ENCODE data around the gene CCDC146. TPM values are rescaled to one million over a fixed set of nuclear protein-coding genes. Genes with fewer than 3 reads are reported as not detected.
"Not testable (repeated sequence)": the region's sequence is repeated elsewhere in the genome, so short reads cannot be mapped to it uniquely, and the experiment has no call there.

CCDC146 gene
- total RNA-seq, 2 donors from 2014 or later = 11.8 to 12.1 TPM

GRCh38 chr7:77217474-77218185 is 95.2 kb downstream of the CCDC146 start:
- H3K4me3 ChIP-seq = no peak overlapping the region
- no peaks in the 10 kb centered on the region for H3K9me3 ChIP-seq
- no peaks in the 10 kb centered on the region for H3K36me3 ChIP-seq
- no peak for ATAC-seq (ENCODE audit: insufficient number of reproducible peaks, low FRiP score, low read depth)
- no peak overlapping the region for H3K27ac ChIP-seq
- TF ChIP-seq CTCF (IDR thresholded peaks at IDR 0.05) = no peak
- no peak for DNase-seq (ENCODE audit: low spot score)
- H3K4me1 ChIP-seq (ENCODE audit: control insufficient read depth in 1 of 2, low read depth in 2 of 2) = no peaks in the 10 kb centered on the region
- H3K27me3 ChIP-seq (replicated peaks; ENCODE audit: insufficient read depth) = no peaks in the 10 kb centered on the region

GRCh38 chr7:77219701-77220331 is 97.4 kb downstream of the CCDC146 start:
- not testable (repeated sequence) for H3K4me3 ChIP-seq

GRCh38 chr7:77222065-77222464 is 99.7 kb downstream of the CCDC146 start:
- Histone ChIP-seq H3K4me1 (ENCODE audit: control insufficient read depth in 1 of 2, low read depth in 2 of 2) (peaks cover 8 to 11% of the 10 kb centered on the region in 2 donors), H3K27me3 (replicated peaks; ENCODE audit: insufficient read depth) (no peaks in the 10 kb centered on the region), H3K27ac (no peak overlapping the region), H3K9me3 (no peaks in the 10 kb centered on the region), H3K36me3 (no peaks in the 10 kb centered on the region), H3K4me3 (no peak overlapping the region)
- no peak for ATAC-seq (ENCODE audit: insufficient number of reproducible peaks, low FRiP score, low read depth)
- no peak for DNase-seq (ENCODE audit: low spot score)
- no peak for TF ChIP-seq CTCF (IDR thresholded peaks at IDR 0.05)

More at GRCh38 chr7:77219701-77220331, 97.4 kb downstream of the CCDC146 start:
- not testable (repeated sequence) for H3K27me3 ChIP-seq (replicated peaks; ENCODE audit: insufficient read depth); H3K36me3 ChIP-seq; H3K4me1 ChIP-seq (ENCODE audit: control insufficient read depth in 1 of 2, low read depth in 2 of 2); ATAC-seq (ENCODE audit: insufficient number of reproducible peaks, low FRiP score, low read depth); DNase-seq (ENCODE audit: low spot score); H3K27ac ChIP-seq; H3K9me3 ChIP-seq

GRCh38 chr7:77222819-77223218 is 100.4 kb downstream of the CCDC146 start:
- ATAC-seq (ENCODE audit: insufficient number of reproducible peaks, low FRiP score, low read depth) = no peak
- TF ChIP-seq CTCF (IDR thresholded peaks at IDR 0.05) = no peak
- H3K4me3 ChIP-seq = no peak overlapping the region
- no peak overlapping the region for H3K27ac ChIP-seq
- no peaks in the 10 kb centered on the region for H3K27me3 ChIP-seq (replicated peaks; ENCODE audit: insufficient read depth)
- peaks cover 8 to 11% of the 10 kb centered on the region in 2 donors for H3K4me1 ChIP-seq (ENCODE audit: control insufficient read depth in 1 of 2, low read depth in 2 of 2)
- no peak for DNase-seq (ENCODE audit: low spot score)
- no peaks in the 10 kb centered on the region for H3K9me3 ChIP-seq
- no peaks in the 10 kb centered on the region for H3K36me3 ChIP-seq

- no peak for ATAC-seq (ENCODE audit: insufficient number of reproducible peaks, low FRiP score, low read depth)
Measured at GRCh38 chr7:77223261-77223660, 100.8 kb downstream of the CCDC146 start.

More at GRCh38 chr7:77223261-77223660, 100.8 kb downstream of the CCDC146 start:
- DNase-seq (ENCODE audit: low spot score) = no peak
- no peaks in the 10 kb centered on the region for H3K9me3 ChIP-seq
- no peaks in the 10 kb centered on the region for H3K36me3 ChIP-seq
- H3K4me1 ChIP-seq (ENCODE audit: control insufficient read depth in 1 of 2, low read depth in 2 of 2) = peaks cover 8 to 11% of the 10 kb centered on the region in 2 donors
- no peak overlapping the region for H3K4me3 ChIP-seq
- TF ChIP-seq CTCF (IDR thresholded peaks at IDR 0.05) = no peak
- no peaks in the 10 kb centered on the region for H3K27me3 ChIP-seq (replicated peaks; ENCODE audit: insufficient read depth)
- no peak overlapping the region for H3K27ac ChIP-seq

All from thoracic aorta (tissue), 2 donors.